GM10248 (cell line): ENCODE measurements around the gene TLK2.

Experiments
- CTCF ChIA-PET: fragments of 300-600 bp; sonication (Branson Sonifier 250); formaldehyde crosslinking; extraction: SDS; loops from one replicate; lab custom pipeline; 2021; ENCODE audit warnings: antibody characterized with exemption; lab: Yijun Ruan, JAX
- POLR2A ChIA-PET: fragments of 350-650 bp; sonication (Branson Sonifier 250); formaldehyde crosslinking; extraction: SDS; loops from one replicate; lab custom pipeline; 2020; ENCODE audit warnings: antibody characterized with exemption; lab: Yijun Ruan, JAX
- DNase-seq: peaks from one replicate; pipeline ENCODE4 v3.0.0; 2012; ENCODE audit errors: extremely low spot score
- TF ChIP-seq, protein P1 (sequence below): IDR thresholded peaks from 2 replicates; pipeline ENCODE4 v1.5.1; 2012; ENCODE audit warnings: mild to moderate bottlenecking, low read depth; ENCODE audit errors: extremely low read depth, missing control alignments, control extremely low read depth

TLK2 gene

DNA sequence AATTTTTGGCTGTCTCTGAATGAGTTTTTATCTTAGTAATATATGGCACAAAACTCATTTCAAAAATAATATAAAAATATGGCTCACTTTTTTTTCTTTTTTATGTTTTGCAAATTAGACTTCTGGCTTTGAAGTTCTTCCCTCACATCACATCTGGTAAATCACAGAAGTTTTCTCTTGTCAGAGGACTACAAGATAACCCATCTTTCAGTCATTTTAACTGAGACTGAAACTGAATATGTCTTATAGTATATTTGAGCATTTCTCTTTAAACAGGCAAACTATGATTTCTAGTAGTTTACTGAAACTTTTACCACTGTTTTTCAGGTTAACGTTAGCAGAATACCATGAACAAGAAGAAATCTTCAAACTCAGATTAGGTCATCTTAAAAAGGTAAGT lies 97.8 kb downstream of the TLK2 start:
- POLR2A ChIA-PET = no interaction called here
- TF ChIP-seq, protein P1, sequence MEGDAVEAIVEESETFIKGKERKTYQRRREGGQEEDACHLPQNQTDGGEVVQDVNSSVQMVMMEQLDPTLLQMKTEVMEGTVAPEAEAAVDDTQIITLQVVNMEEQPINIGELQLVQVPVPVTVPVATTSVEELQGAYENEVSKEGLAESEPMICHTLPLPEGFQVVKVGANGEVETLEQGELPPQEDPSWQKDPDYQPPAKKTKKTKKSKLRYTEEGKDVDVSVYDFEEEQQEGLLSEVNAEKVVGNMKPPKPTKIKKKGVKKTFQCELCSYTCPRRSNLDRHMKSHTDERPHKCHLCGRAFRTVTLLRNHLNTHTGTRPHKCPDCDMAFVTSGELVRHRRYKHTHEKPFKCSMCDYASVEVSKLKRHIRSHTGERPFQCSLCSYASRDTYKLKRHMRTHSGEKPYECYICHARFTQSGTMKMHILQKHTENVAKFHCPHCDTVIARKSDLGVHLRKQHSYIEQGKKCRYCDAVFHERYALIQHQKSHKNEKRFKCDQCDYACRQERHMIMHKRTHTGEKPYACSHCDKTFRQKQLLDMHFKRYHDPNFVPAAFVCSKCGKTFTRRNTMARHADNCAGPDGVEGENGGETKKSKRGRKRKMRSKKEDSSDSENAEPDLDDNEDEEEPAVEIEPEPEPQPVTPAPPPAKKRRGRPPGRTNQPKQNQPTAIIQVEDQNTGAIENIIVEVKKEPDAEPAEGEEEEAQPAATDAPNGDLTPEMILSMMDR = no peak
- CTCF ChIA-PET = interaction anchor here (1.2 to 1.8 kb wide), 2 partner anchors 24 to 43 kb away, joined by 3 to 5 read pairs; no protein-coding TSS in a partner anchor
- DNase-seq = no peak

DNA sequence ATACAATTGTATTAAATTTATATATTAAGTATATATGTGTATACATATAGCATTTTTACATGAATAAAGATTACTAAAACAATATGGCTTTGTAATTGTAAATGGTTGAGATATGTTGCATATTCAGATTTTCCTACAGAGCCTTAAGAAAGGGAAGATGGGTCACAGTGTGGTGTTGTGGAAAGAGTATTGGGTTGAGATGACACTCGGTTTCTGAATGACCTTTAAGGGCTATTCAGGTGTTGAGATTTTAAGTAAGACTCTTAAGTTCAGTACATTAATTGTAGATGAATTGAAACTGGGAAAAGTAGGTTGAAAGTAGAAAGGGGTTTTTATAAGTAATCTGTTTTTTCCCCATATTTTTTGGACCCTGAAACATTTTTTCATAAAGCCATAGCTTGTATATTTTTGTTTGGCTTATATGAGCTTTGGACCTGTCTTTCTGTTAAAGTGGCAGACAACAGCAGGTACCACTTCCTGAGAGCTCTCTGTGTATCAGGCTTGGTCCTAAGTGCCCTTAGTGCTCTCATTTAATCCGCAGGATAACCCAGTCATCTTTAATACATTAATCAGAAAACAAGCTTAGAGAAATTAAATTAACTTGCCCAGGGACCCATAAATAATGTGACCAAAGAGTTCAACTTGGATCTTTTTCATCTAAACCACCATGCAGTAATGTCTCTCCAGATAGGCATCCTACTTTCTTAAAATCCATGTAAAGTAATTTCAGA lies 100.3 kb downstream of the TLK2 start:
- ChIA-PET CTCF (interaction anchor here (1.1 to 1.3 kb wide), 2 partner anchors 9 to 26 kb away, joined by 3 to 5 read pairs; no protein-coding TSS in a partner anchor), POLR2A (interaction anchor here (0.6 kb wide), 1 partner anchor 14 kb away, joined by 5 read pairs; no protein-coding TSS in a partner anchor)
- no peak for DNase-seq
- TF ChIP-seq, protein P1 = no peak

DNA sequence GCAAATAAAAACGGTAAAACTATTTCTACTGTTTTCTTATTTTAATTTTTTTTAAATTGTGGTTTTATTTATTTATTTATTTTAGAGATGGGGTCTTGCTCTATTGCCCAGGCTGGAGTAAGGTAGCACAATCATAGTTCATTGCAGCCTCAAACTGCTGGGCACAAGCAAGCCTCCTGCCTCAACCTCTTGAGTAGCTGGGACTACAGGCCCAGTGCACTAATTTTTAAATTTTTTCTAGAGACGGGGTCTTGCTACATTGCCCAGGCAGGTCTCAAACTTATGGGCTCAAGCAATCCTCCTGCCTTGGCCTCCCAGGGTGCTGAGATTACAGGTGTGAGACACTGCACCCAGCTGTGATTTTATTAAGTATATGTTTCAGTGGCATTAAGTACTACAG lies 102.3 kb downstream of the TLK2 start:
- TF ChIP-seq, protein P1 = no peak
- POLR2A ChIA-PET = interaction anchor here (0.6 kb wide), 1 partner anchor 82 kb away, joined by 5 read pairs; no protein-coding TSS in a partner anchor
- no peak for DNase-seq
- CTCF ChIA-PET = interaction anchor here (1.0 to 1.3 kb wide), 3 partner anchors 9 to 30 kb away, joined by 3 to 4 read pairs (median 4); no protein-coding TSS in a partner anchor

DNA sequence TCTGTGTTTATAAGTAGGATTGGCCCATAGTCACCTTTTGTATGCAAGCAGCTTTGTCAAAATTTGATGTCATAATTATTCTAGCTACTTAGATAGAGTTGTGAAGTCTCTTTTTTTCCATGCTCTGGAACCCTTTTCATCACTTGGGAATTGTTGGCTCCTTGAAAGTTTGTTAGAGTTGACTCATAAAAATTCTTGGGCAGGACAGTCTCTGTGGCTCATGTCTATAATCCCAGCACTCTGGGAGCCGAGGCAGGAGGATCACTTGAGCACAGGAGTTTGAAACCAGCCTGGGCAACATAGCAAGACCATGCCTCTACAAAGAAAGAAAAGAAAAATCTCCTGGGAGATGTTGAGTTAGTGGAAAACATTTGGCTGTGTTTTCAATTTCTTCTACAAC lies 103.1 kb downstream of the TLK2 start:
- ChIA-PET CTCF (no interaction called here), POLR2A (no interaction called here)
- DNase-seq = no peak
- TF ChIP-seq, protein P1 = no peak

DNA sequence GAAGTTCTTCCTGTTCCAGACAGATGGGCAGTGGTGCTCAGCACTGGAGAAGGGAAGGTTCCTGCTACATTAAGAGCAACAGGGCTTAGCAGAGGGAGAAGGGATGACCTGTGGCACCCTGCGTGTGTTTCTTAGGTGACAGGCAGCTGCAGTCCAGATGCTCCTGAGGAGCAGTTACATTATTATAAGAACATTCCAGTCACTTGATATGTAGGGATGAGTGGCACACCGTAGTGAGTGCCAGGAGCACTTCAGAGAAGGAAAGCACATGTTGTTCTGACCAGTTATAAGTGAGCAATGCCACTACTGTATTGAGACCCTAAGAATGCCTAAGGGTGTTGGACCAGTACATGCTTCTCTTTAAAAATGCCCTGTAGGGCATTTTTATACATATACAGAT lies 108.9 kb downstream of the TLK2 start:
- POLR2A ChIA-PET = no interaction called here

DNA sequence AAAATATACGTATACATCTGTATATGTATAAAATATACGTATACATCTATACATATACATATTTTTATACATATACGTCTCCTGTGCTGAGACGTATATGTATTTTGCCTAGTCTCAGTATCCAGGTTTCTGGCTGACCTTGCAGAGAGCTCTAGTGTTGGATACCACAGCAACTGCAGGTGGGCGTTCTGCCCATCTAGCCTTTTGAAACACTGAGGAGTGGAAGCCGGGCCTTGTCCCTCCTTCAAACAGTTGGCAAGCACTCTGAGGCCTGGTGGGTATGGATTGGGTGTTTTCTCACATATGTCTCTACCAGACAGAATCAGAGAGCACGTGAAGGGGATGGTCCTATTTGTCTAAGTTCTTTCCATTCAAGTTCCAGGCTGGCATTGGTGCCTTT lies 109.5 kb downstream of the TLK2 start:
- ChIA-PET CTCF (interaction anchor here (1.0 kb wide), 2 partner anchors 8 to 14 kb away, joined by 3 read pairs; no protein-coding TSS in a partner anchor), POLR2A (no interaction called here)
- DNase-seq = no peak
- TF ChIP-seq, protein P1 = no peak

More for the DNA sequence above, 108.9 kb downstream of the TLK2 start:
- DNase-seq = no peak
- TF ChIP-seq, protein P1 = no peak
- CTCF ChIA-PET = interaction anchor here (1.0 kb wide), 1 partner anchor 14 kb away, joined by 3 read pairs; no protein-coding TSS in a partner anchor
